GM19239 (cell line): ENCODE results near the gene FANCM.
A peak's percentile ranks its signal among the peaks of the same experiment; 100 is the strongest.

Experiments
- DNase-seq: peaks from one replicate; pipeline ENCODE4 v3.0.0; 2011; ENCODE audit warnings: low spot score; ENCODE audit not compliant: insufficient read length
- FAIRE-seq: peaks from 2 replicates; lab custom pipeline; 2011; peaks lifted over from hg19 to GRCh38; lab: Jason Lieb, UNC

FANCM gene

DNA sequence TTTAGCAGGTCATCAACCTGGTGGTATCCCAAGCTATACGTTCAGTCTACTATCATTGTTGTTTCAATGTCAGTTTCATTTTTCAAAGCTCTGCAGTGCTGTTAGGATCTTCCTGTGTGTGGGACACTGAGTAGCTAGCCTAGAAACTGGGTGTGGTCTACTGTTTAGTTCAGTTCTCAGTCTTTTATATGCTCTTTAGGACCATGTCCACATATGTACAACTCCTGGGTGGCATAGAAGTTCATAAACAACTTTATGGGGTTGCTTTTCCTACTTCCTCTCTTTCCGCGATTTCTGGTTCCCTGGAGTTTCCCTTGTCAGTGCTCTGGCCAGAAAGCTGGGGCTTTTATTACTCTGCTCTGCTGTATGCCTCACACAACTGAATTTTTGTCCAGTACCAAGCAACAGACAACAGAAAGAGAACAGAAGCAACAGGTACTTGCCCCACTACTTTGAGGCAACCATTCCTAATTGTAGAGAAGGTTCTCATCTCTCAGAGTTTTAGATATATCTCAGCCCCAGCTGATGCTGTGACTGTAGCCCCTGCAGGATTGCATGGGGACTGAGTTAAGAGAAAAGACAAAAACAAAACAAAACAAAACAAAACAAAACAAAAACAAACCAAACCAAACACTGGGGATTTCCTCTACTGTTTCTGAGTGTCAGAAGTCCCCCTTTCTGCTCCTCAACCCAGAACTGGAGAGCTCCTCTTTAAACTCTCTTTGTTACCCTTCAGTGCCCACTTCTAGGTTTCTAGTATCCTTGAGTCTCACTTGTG lies 86.9 kb downstream of the FANCM start:
- FAIRE-seq = peak; percentile 76

DNA sequence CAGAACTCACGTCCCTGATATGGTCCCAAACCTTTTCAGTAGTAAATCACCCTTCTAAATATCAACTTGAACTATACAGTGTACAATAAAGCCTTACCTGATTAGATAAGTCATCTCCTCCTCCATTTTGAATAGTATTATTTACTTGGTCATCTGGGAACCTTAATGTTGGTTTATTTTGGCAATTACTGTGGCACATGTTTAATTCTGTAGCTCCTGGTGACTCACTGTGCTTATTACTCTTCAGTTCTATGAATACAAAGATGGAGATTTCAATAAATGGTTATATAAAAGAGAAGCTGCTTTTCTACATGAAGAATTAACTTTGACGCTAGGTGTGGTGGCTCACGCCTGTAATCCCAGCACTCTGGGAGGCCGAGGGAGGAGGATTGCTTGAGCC lies 91.8 kb downstream of the FANCM start:
- FAIRE-seq (no peak), DNase-seq (no peak)

More for the DNA sequence above, 86.9 kb downstream of the FANCM start:
- DNase-seq = no peak

DNA sequence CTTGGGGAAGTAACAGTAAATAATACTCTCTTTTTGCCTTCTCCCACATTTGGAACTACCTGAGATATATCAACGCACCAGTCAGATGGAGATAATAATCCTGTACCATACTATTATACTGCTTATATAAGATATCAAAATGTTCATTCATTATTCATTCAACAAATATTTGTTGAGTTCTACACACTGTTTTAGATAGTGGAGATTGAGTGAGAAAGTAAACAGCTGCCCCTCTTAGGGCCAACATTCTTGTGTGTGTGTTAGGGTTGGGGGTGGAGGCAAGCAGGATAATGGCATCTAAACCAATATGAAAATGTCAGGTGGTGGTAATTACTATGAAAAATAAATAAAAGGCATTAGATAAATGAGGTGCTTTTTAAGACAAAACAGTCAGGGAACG lies 103.3 kb downstream of the FANCM start:
- no peak for FAIRE-seq

DNA sequence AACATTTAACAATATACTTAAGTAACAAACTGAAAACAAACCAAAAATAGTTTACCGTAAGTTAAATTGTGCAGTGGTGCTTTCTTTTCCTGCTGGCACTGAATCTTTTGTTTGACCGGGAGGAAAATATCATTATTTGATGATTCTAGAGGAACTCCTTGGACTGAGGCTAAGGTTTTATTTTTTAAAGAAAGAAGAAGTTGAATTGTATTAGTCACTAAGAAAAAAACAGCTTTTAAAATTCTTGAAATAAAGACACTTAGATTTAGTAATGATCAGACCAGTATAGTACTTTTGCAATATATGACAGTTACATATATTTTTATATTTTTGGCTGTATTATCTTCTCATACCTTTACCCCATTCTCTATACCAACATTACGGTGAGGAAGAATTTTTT lies 107.0 kb downstream of the FANCM start:
- DNase-seq = no peak
- no peak for FAIRE-seq

More for the DNA sequence above, 103.3 kb downstream of the FANCM start:
- DNase-seq = no peak

DNA sequence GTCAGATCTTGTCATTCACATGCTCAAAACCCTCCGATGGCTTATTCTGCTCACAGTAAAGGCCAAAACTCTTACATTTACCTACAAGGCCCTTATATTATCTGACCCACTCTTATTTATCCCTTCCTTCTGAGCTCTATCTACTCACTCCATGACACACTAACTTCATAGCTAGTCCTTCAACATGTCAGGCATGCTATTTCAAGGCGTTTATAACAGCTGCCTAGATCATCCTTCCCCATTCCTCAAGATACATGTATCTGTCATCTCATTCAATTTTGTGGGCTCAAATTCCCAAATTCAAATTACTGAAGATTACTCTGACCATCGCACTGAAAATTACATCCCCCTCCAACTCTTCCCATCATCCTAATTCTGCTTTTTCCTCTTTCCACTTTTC lies 110.4 kb downstream of the FANCM start:
- DNase-seq (no peak), FAIRE-seq (peak; percentile 49)

DNA sequence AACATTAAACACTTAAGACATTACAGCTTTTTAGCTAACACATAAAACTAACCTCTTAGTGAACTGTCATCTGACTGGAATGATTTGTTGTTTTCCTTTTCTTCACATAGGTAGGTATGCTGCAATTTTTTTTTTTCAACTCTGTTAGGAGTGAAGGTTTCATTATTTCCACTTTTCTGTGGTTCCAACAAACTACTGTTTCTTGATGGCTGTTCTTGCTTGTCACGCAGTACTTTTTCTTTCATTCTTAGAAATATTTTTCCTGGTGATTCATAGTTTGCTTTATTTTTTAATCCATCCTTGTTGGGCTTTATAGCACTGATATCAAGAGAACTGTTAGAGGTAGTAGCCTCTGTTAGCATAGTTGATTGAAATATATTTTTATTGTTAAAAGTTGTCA lies 111.0 kb downstream of the FANCM start:
- peak; percentile 75 for FAIRE-seq
- DNase-seq = no peak

DNA sequence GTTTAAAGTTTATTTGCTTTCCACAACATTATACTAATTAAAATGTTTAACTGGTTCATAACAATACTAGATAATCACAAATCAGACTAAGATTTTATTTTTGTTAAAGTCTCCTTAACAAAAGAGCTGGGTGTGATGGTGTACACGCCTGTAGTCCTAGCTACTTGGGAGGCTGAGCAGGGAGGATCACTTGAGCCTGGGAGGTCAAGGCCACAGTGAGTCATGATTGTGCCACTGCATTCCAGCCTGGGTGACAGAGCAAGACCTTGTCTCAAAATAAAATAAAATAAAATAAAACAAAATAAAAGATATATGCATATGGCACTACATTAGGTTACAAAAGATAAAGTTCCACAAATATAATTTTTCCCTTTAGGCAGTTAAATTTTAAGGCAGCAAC lies 111.7 kb downstream of the FANCM start:
- DNase-seq (no peak), FAIRE-seq (no peak)

DNA sequence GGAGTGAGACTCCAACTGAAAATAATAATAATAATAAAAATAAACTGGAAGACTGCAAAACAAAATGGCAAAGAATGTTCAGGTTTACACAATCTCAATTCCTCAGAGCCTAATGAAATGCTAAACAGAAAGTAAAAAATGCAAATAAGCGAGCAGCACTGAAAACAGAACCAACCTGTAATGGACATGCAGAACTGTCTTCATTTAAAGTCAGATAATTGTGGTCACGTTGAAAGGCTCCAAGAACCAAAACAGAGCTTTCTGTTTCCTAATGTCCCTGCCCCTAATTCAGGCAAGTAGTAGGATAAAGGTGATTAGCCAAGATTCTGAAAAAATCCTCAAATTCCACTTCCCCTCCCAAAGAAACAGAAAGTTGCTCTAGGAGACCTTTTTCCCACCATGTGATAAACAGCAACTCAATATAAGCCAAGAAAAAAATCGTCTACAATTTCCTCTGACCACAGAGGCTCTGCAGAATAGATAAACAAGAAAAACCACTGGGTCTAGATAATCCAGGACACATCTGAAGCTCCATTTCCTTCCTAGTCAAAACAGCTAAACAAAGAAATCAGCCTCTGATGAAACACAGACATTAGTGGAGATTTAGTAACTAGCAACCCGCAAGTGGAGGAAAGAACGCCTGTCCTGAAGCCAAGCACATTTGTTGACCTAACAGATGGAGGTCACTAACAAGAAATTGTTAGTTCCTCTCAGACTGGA lies 114.3 kb downstream of the FANCM start:
- DNase-seq (no peak), FAIRE-seq (peak; percentile 74)
